Measurements from ENCODE around the gene GDAP2.

GDAP2 gene

GRCh38 chr1:117964290-117965038 is 35.0 kb upstream of the GDAP2 start:
- H3K4me3 ChIP-seq (replicated peaks; ENCODE audit: low read depth, low read length), result no peak overlapping the region
- DNase-seq (ENCODE audit: extremely low read depth, low read depth), result no peak
- no peak for TF ChIP-seq CTCF (IDR thresholded peaks at IDR 0.05; ENCODE audit: low read depth, low read length, missing control alignments)

- peak; percentile 36 for DNase-seq (ENCODE audit: extremely low read depth, low read depth)
- H3K4me3 ChIP-seq (replicated peaks; ENCODE audit: low read depth, low read length), result no peak overlapping the region
- TF ChIP-seq CTCF (IDR thresholded peaks at IDR 0.05; ENCODE audit: low read depth, low read length, missing control alignments), result no peak
Measured at GRCh38 chr1:117959364-117959763, 29.9 kb upstream of the GDAP2 start.

- TF ChIP-seq CTCF (IDR thresholded peaks at IDR 0.05; ENCODE audit: low read depth, low read length, missing control alignments), result no peak
- no peak overlapping the region for H3K4me3 ChIP-seq (replicated peaks; ENCODE audit: low read depth, low read length)
- DNase-seq (ENCODE audit: extremely low read depth, low read depth), result no peak
Measured at GRCh38 chr1:117952386-117952785, 23.0 kb upstream of the GDAP2 start.

GRCh38 chr1:117942293-117942692 is 12.9 kb upstream of the GDAP2 start:
- no peak for TF ChIP-seq CTCF (IDR thresholded peaks at IDR 0.05; ENCODE audit: low read depth, low read length, missing control alignments)
- H3K4me3 ChIP-seq (replicated peaks; ENCODE audit: low read depth, low read length), result no peak overlapping the region
- DNase-seq (ENCODE audit: extremely low read depth, low read depth), result no peak

GRCh38 chr1:117933769-117934168 is 4.3 kb upstream of the GDAP2 start:
- TF ChIP-seq CTCF (IDR thresholded peaks at IDR 0.05; ENCODE audit: low read depth, low read length, missing control alignments), result no peak
- DNase-seq (ENCODE audit: extremely low read depth, low read depth), result no peak
- no peak overlapping the region for H3K4me3 ChIP-seq (replicated peaks; ENCODE audit: low read depth, low read length)

GRCh38 chr1:117932576-117932975 is 3.2 kb upstream of the GDAP2 start:
- peak overlapping the region; percentile 98; the same call in 1 of the 2 replicates for H3K4me3 ChIP-seq (replicated peaks; ENCODE audit: low read depth, low read length)
- no peak for DNase-seq (ENCODE audit: extremely low read depth, low read depth)
- TF ChIP-seq CTCF (IDR thresholded peaks at IDR 0.05; ENCODE audit: low read depth, low read length, missing control alignments), result no peak

- no peak for DNase-seq (ENCODE audit: extremely low read depth, low read depth)
- TF ChIP-seq CTCF (IDR thresholded peaks at IDR 0.05; ENCODE audit: low read depth, low read length, missing control alignments), result no peak
- peak overlapping the region; percentile 98 for H3K4me3 ChIP-seq (replicated peaks; ENCODE audit: low read depth, low read length)
Measured at GRCh38 chr1:117930484-117930883, 1.1 kb upstream of the GDAP2 start.

Measured in HFF-Myc (cell line).